HG03378 (cell line): ENCODE data around the gene DISP2.
A peak's percentile ranks its signal among the peaks of the same experiment; 100 is the strongest.

Experiments used
- ATAC-seq: cut with Tn5 transposase; IDR thresholded peaks from one replicate; pipeline ENCODE4 v1.9.1; 2021; ENCODE audit warnings: mild to moderate bottlenecking, moderate library complexity; ENCODE audit not compliant: unreplicated experiment

Gene DISP2

DNA sequence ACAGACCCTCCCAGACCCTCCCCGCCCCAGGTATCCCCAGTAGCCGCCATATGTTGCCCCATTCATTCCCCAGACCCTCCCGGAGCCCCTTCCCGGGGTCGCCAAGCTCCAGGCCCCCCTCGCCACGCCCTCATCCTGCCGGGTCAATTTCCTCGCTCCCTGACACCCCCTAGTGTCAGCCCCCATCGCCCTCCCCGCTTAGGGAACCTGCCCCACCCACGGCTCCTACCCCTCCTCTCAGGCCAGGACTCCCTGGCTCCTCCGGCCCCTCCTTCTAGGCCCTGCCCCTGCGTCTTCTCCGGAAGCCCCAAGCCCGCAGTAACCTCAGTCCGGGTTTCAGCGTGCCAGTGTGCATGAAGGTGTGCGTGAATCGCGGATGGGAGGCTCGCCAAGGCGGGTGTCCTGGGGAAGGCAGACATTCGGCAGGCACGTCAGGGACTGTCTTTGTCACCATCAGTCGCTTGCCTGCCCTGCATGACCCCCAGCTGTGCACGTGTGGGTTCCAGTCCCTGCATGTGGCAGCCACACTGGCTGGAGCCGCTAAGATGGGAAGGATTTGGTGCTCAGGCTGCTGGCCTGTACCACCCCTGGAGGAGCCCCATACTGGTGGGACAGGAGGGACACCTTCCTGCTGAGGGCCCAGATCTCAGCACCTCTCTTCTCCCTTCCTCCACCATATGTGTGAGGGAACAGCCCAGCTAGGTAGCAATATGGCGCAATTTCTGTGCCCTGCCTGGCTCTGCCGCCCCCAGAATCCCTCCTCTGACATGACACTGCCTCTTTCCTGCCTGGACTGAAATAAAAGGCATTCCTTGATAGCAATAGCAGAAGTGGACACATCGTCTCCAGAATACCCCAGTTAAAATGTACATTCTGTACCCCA, 693 bp downstream of the DISP2 start:
- ATAC-seq, result no peak

- ATAC-seq, result no peak
These were observed 2.0 kb downstream of the DISP2 start for GRCh38 chr15:40360015-40360414.

GRCh38 chr15:40361640-40362039, 3.6 kb downstream of the DISP2 start:
- no peak for ATAC-seq

- ATAC-seq, result no peak
These were observed 5.6 kb downstream of the DISP2 start for GRCh38 chr15:40363611-40364010.

GRCh38 chr15:40364251-40364650, 6.2 kb downstream of the DISP2 start:
- no peak for ATAC-seq

DNA sequence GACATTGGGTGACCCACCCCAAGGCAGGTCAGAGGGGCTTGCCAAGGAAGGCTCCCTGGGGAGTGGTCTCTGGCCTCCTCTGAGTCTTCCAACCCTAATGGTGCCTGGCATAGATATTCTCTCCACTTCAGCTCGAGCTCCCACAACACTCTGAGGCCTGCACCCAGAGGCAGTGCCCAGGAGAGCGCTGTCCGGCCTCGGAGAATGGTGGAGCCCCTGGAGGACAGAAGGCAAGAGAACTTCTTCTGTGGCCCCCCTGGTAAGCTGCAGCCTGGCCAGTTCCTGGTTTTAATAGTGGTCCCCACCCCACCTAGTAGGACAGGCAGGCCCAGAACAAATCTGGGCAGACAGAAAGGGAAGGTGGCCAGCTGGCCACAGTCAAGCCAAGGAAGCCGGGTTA, 7.0 kb downstream of the DISP2 start:
- ATAC-seq, result no peak

DNA sequence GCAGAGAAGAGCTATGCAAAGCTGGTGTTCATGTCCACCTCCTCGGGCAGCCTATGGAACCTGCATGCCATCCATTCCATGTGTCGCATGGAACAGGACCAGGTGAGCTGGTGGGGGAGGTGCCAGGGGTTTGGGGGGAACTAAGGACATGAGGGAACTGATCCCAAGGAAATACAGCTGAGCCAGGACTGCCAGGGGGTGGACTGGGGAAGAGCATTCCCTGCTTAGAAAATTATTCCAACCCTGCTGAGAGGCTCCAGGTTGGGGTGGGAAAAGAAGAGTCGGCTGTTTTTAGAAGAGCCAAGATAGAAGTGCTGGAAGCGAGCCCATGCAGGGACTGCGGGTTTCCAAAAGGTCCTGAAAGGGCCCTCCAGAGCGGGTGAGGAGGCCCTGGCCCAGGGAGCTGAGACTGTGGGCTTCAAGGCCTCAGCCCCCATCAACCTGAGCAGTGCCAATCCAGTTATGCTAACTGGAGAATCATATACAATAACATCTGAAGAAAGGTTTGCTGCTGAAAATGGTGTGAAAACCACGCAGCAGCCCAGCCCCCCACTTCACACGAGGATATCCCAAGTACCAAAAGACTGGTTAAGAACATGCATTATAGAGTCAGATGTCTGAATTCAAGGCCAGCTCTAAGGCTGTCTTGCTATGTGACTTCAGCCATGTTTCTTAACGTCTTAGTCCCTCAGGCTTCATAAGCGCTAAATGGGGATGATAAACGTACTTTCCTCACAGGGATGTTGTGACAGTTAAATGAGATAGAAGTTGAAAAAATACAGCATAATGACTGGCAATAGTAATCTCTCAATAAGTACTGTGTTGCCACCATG, 7.8 kb downstream of the DISP2 start:
- ATAC-seq, result no peak

DNA sequence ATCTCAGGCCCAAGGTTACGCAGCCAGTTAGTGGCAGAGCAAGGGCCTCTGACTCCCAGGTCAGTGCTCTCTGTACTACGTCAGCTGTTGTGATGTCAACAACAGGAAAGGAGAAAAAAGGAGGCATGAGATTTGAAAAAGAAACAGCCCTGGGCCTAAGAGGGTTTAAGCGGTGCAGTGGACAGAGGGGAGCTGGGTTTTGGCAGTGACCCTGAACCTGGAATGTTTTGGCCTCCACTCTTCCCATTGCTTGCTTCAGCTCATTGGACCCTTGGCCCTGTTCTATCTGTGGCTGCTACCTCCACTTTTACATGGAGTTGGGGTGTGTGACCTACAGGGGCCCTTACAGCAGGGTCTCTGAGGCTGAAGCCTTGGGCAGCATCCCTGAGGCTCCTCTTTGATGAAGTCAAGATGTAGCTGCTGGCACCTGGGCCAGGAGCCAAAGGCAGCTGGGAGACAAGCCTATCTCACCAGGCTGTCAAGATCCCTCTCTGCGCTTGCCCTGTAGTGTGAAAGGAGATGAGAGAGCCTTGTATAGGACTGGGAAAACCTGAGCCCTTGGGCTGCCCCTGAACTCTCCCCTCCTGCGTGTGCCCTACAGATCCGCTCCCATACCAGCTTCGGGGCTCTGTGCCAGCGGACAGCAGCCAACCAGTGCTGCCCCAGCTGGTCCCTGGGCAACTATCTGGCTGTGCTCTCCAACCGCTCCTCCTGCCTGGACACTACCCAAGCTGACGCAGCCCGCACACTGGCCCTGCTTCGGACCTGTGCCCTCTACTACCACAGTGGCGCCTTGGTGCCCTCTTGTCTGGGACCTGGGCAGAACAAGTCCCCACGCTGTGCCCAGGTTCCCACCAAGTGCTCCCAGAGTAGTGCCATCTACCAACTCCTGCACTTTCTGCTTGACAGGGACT, 8.7 kb downstream of the DISP2 start:
- no peak for ATAC-seq

DNA sequence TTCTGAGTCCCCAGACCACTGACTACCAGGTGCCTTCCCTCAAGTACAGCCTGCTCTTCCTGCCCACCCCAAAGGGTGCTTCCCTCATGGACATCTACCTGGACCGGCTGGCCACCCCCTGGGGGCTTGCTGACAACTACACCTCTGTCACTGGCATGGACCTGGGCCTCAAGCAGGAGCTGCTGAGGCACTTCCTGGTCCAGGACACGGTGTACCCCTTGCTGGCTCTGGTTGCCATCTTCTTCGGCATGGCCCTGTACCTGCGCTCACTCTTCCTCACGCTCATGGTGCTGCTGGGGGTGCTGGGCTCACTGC, 9.3 kb downstream of the DISP2 start:
- no peak for ATAC-seq

GRCh38 chr15:40367686-40368611, 9.9 kb downstream of the DISP2 start:
- ATAC-seq, result peak; percentile 71

DNA sequence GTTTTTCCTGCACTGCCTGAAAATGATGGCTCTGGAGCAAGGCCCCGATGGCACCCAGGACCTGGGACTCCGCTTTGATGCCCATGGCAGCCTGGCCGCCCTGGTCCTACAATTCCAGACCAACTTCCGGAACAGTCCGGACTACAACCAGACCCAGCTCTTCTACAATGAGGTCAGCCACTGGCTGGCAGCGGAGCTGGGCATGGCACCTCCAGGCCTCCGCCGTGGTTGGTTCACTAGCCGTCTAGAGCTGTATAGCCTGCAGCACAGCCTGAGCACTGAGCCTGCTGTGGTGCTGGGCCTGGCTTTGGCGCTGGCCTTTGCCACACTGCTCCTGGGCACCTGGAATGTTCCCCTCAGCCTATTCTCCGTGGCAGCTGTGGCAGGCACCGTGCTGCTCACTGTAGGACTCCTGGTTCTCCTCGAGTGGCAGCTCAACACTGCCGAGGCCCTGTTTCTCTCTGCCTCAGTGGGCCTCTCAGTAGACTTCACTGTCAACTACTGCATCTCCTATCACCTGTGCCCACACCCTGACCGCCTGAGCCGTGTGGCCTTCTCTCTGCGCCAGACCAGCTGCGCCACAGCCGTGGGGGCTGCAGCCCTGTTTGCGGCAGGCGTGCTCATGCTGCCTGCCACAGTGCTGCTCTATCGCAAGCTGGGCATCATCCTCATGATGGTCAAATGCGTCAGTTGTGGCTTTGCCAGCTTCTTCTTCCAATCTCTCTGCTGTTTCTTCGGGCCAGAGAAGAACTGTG, 10.9 kb downstream of the DISP2 start:
- no peak for ATAC-seq

DNA sequence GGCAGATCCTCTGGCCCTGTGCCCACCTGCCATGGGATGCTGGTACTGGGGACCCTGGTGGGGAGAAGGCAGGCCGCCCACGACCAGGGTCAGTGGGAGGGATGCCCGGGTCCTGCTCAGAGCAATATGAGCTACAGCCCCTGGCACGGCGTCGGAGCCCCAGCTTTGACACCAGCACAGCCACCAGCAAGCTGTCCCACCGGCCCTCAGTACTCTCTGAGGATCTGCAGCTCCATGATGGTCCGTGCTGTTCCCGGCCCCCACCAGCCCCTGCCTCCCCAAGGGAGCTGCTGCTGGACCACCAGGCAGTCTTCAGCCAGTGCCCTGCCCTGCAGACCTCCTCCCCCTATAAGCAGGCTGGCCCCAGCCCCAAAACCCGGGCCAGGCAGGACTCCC, 11.5 kb downstream of the DISP2 start:
- no peak for ATAC-seq

DNA sequence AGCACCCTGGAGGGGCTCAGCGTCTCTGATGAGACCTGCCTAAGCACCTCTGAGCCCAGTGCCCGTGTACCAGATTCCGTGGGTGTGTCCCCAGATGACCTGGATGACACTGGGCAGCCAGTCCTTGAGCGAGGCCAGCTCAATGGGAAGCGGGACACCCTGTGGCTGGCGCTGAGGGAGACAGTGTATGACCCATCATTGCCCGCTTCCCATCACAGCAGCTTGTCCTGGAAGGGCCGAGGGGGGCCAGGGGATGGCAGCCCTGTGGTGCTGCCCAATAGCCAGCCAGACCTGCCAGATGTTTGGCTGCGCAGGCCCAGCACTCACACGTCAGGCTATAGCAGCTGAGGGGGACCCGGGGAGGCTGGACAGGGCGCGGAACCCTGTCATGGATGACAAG, 12.0 kb downstream of the DISP2 start:
- ATAC-seq, result no peak

- ATAC-seq, result no peak
These were observed 15.0 kb downstream of the DISP2 start for GRCh38 chr15:40372981-40373380.

GRCh38 chr15:40377606-40378005, 19.6 kb downstream of the DISP2 start:
- no peak for ATAC-seq

DNA sequence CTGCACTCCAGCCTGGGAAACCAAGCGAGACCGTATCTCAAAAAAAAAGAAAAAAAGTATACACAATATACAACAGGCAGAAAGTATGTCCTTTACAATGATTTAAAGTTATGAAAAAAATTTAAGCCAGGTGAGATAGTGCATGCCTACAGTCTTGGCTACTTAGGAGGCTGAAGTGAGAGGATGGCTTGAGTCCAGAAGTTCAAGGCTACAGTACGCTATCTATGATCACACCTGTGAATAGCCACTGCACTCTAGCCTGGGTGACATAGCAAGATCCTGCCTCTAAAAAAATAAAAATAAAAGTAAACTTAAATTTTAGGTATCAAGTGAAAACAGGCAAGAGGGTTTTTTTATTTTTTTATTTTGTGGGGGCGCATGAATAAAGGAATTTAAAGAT, 21.4 kb downstream of the DISP2 start:
- no peak for ATAC-seq

DNA sequence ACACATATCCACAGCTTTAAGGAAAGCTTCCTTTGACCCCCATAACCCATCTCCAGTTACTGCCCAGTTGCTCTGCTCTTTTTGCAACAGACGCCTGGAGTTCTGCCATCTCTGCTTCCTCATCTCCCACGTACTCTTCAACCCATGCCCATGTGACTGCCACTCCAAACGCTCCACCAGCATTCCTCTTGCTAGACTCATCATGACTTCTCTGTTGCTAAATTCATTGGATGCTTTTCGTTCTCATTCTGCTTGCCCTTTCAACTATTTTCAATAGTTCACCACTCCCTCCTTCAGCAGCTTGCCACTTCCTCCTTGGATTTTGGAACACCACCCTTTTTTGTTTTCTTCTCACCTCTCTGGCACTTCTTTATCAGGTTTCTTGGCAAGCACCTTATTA, 21.8 kb downstream of the DISP2 start:
- ATAC-seq, result no peak

DNA sequence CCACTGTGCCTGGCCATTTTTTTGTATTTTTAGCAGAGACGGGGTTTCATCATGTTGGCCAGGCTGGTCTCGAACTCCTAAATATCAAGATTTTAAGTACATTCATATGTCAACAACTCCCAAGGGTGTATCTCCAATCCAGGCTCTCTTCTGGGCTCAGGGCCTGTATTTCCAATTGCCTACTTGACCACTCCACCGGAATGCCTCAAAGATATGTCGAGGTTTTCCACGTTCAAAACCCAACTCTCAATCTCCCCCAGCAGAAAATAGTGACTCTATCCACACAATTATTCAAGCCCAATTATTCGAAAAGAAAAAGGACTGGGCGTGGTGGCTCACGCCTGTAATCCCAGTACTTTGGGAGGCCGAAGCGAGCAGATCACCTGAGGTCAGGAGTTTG, 22.6 kb downstream of the DISP2 start:
- ATAC-seq, result no peak

GRCh38 chr15:40381818-40382529, 24.0 kb downstream of the DISP2 start:
- no peak for ATAC-seq
